Astrocyte (in vitro differentiated cells and primary cell): ENCODE results near the gene CDH1. TPM values are rescaled to one million over a fixed set of nuclear protein-coding genes. Genes with fewer than 3 reads are reported as not detected.

Experiments
- DNase-seq: peaks from one replicate; pipeline ENCODE4 v3.0.0-alpha.2; 2010; ENCODE audit warnings: low read depth
- FAIRE-seq: peaks from 2 replicates; lab custom pipeline; 2011; peaks lifted over from hg19 to GRCh38; lab: Jason Lieb, UNC
- H2AFZ ChIP-seq: 2 replicates; pipeline ENCODE4 v1.6.0; 2012; ENCODE audit warnings: low read depth, low read length, inconsistent platforms
- H3K27ac ChIP-seq: 2 replicates; pipeline ENCODE4 v1.5.1; 2011; ENCODE audit warnings: low read depth, low read length, inconsistent platforms
- H3K27me3 ChIP-seq: 2 replicates; pipeline ENCODE4 v1.6.0; 2011; ENCODE audit warnings: low read length, inconsistent platforms; ENCODE audit not compliant: insufficient read depth
- H3K36me3 ChIP-seq: 2 replicates; pipeline ENCODE4 v1.5.1; 2011; ENCODE audit warnings: low read length, inconsistent platforms; ENCODE audit not compliant: insufficient read depth
- H3K4me1 ChIP-seq: 2 replicates; pipeline ENCODE4 v1.5.1; 2011; ENCODE audit warnings: low read length, inconsistent platforms; ENCODE audit not compliant: insufficient read depth
- H3K4me2 ChIP-seq: 2 replicates; pipeline ENCODE4 v1.6.0; 2012; ENCODE audit warnings: low read length, inconsistent platforms
- H3K4me3 ChIP-seq: 2 replicates; pipeline ENCODE4 v1.5.1; 2011; ENCODE audit warnings: low read depth, mild to moderate bottlenecking, low read length, inconsistent platforms; ENCODE audit not compliant: insufficient read depth
- H3K79me2 ChIP-seq: 2 replicates; pipeline ENCODE4 v1.6.0; 2012; ENCODE audit warnings: mild to moderate bottlenecking, low read length, inconsistent platforms; ENCODE audit not compliant: insufficient read depth
- H3K9ac ChIP-seq: 2 replicates; pipeline ENCODE4 v1.6.0; 2012; ENCODE audit warnings: mild to moderate bottlenecking, low read length, inconsistent platforms
- H3K9me3 ChIP-seq: 2 replicates; pipeline ENCODE4 v1.5.1; 2012; ENCODE audit warnings: low read depth, mild to moderate bottlenecking, low read length, inconsistent platforms; ENCODE audit not compliant: insufficient read depth
- H4K20me1 ChIP-seq: 2 replicates; pipeline ENCODE4 v1.6.0; 2012; ENCODE audit warnings: low read length, inconsistent platforms; ENCODE audit not compliant: insufficient read depth
- H3K27ac Mint-ChIP-seq: one replicate; pipeline ENCODE4 v1.8.0; 2021; ENCODE audit warnings: mild to moderate bottlenecking, mixed read lengths; ENCODE audit not compliant: unreplicated experiment
- H3K27me3 Mint-ChIP-seq: one replicate; pipeline ENCODE4 v1.8.0; 2021; ENCODE audit warnings: low read depth, mixed read lengths; ENCODE audit not compliant: unreplicated experiment
- H3K36me3 Mint-ChIP-seq: one replicate; pipeline ENCODE4 v1.8.0; 2021; ENCODE audit warnings: low read depth, mixed read lengths; ENCODE audit not compliant: unreplicated experiment
- H3K4me1 Mint-ChIP-seq: one replicate; pipeline ENCODE4 v1.8.0; 2021; ENCODE audit warnings: low read depth, mixed read lengths; ENCODE audit not compliant: unreplicated experiment
- H3K4me3 Mint-ChIP-seq: one replicate; pipeline ENCODE4 v1.8.0; 2021; ENCODE audit warnings: mild to moderate bottlenecking, moderate library complexity, mixed read lengths; ENCODE audit not compliant: unreplicated experiment
- H3K9me3 Mint-ChIP-seq: one replicate; pipeline ENCODE4 v1.8.0; 2021; ENCODE audit warnings: mild to moderate bottlenecking, mixed read lengths; ENCODE audit not compliant: unreplicated experiment
- CTCF ChIP-seq: IDR thresholded peaks from 2 replicates; pipeline ENCODE4 v1.5.1; 2011; ENCODE audit warnings: low read depth, mild to moderate bottlenecking, inconsistent platforms, low read length, moderate library complexity; ENCODE audit not compliant: insufficient read depth
- EZH2 ChIP-seq: IDR thresholded peaks from 2 replicates; pipeline ENCODE4 v1.6.1; 2012; ENCODE audit warnings: mild to moderate bottlenecking, low read length, inconsistent platforms; ENCODE audit not compliant: insufficient read depth
- total RNA-seq: library from RNA; stranded (reverse); gene quantifications from 2 replicates; pipeline ENCODE4 v1.2.1, GENCODE V29; 2021

CDH1 gene
- total RNA-seq, 1 donor from 2014 or later: 23.8 TPM

- Mint-ChIP-seq H3K27ac (no peak overlapping the region), H3K9me3 (no peaks in the 10 kb centered on the region), H3K36me3 (no peaks in the 10 kb centered on the region), H3K27me3 (no peaks in the 10 kb centered on the region), H3K4me1 (peaks cover 32% of the 10 kb centered on the region), H3K4me3 (no peak overlapping the region)
- H2AFZ ChIP-seq: no peak overlapping the region
- H3K4me3 ChIP-seq: no peak overlapping the region
- no peaks in the 10 kb centered on the region for H3K27me3 ChIP-seq
- H3K36me3 ChIP-seq: no peaks in the 10 kb centered on the region
- H3K9me3 ChIP-seq: no peaks in the 10 kb centered on the region
- DNase-seq: no peak
- peak overlapping the region; percentile 41 for H3K4me2 ChIP-seq
- FAIRE-seq: no peak
- H4K20me1 ChIP-seq: no peaks in the 10 kb centered on the region
- H3K4me1 ChIP-seq: peaks cover 26% of the 10 kb centered on the region
- H3K27ac ChIP-seq: peak overlapping the region; percentile 12
- H3K9ac ChIP-seq: no peak overlapping the region
- no peaks in the 10 kb centered on the region for H3K79me2 ChIP-seq
- no peak for TF ChIP-seq EZH2
- no peak for TF ChIP-seq CTCF
These were observed 56.3 kb downstream of the CDH1 start for GRCh38 chr16:68793401-68793857.

- Mint-ChIP-seq H3K27ac (no peak overlapping the region), H3K9me3 (no peaks in the 10 kb centered on the region), H3K4me1 (peaks cover 8% of the 10 kb centered on the region), H3K27me3 (no peaks in the 10 kb centered on the region), H3K36me3 (peaks cover 3% of the 10 kb centered on the region), H3K4me3 (no peak overlapping the region)
- H3K4me2 ChIP-seq: no peak overlapping the region
- no peaks in the 10 kb centered on the region for H4K20me1 ChIP-seq
- FAIRE-seq: no peak
- no peak for DNase-seq
- no peaks in the 10 kb centered on the region for H3K9me3 ChIP-seq
- no peaks in the 10 kb centered on the region for H3K27me3 ChIP-seq
- H3K4me3 ChIP-seq: no peak overlapping the region
- TF ChIP-seq CTCF (no peak), EZH2 (no peak)
- no peak overlapping the region for H3K9ac ChIP-seq
- no peak overlapping the region for H3K27ac ChIP-seq
- H2AFZ ChIP-seq: no peak overlapping the region
- peaks cover 18% of the 10 kb centered on the region for H3K4me1 ChIP-seq
- no peaks in the 10 kb centered on the region for H3K79me2 ChIP-seq
- H3K36me3 ChIP-seq: no peaks in the 10 kb centered on the region
These were observed 61.3 kb downstream of the CDH1 start for GRCh38 chr16:68798398-68798797.

- Histone ChIP-seq H3K79me2 (no peaks in the 10 kb centered on the region), H2AFZ (no peak overlapping the region), H3K4me1 (peaks cover 17% of the 10 kb centered on the region), H3K4me3 (no peak overlapping the region), H3K36me3 (no peaks in the 10 kb centered on the region), H3K9me3 (no peaks in the 10 kb centered on the region), H3K4me2 (peak overlapping the region; percentile 6), H3K27ac (peak overlapping the region; percentile 70), H3K9ac (no peak overlapping the region), H3K27me3 (no peaks in the 10 kb centered on the region), H4K20me1 (no peaks in the 10 kb centered on the region)
- H3K9me3 Mint-ChIP-seq: no peaks in the 10 kb centered on the region
- H3K36me3 Mint-ChIP-seq: peaks cover 3% of the 10 kb centered on the region
- no peak for FAIRE-seq
- TF ChIP-seq CTCF (peak; percentile 85), EZH2 (no peak)
- no peak overlapping the region for H3K4me3 Mint-ChIP-seq
- H3K27ac Mint-ChIP-seq: no peak overlapping the region
- no peaks in the 10 kb centered on the region for H3K27me3 Mint-ChIP-seq
- peak; percentile 89 for DNase-seq
- peaks cover 6% of the 10 kb centered on the region for H3K4me1 Mint-ChIP-seq
These were observed 63.3 kb downstream of the CDH1 start for GRCh38 chr16:68800257-68800875.
